Measurements from ENCODE around the gene JAZF1. TPM values are rescaled to one million over a fixed set of nuclear protein-coding genes. Genes with fewer than 3 reads are reported as not detected.

Gene JAZF1
- total and polyA plus RNA-seq, 2 of the 8 experiments (the other 6 are each of a cell fraction or from before 2014, with no cell fraction given) = 2.6 to 21.8 TPM

DNA sequence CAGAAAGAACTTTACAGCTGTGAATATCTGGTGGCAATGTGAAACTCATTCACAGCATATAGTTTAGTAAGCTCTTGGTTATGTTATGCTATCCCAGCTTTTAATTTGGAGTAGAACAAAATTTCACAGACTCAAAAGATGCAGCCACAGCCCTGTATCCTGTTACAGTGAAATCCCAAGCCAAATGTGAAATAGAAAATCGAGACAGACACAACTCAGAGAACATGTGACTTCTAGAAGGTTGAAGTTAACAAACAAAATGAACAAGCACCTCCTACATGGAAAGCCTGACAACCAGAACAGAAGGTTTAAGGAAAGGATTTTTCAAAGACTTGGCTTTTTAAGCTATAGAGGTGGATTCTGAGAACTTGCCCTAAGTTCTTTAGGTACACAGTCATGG is 39.6 kb downstream of the JAZF1 start:
- no peaks in the 10 kb centered on the region for H4K20me1 ChIP-seq (replicated peaks in 1 of 2; ENCODE audit: control insufficient read depth in 1 of 2, insufficient read depth in 2 of 2, low read length in 2 of 2)
- no peak overlapping the region for H3K4ac ChIP-seq (replicated peaks; ENCODE audit: insufficient read length, low read depth, low read length)
- H3K23ac ChIP-seq (ENCODE audit: insufficient read length) = no peak overlapping the region
- H2AFZ ChIP-seq (ENCODE audit: low read length) = no peak overlapping the region
- H2BK5ac ChIP-seq (ENCODE audit: low read depth, low read length) = no peak overlapping the region
- no peaks in the 10 kb centered on the region for H3K23me2 ChIP-seq (ENCODE audit: low read depth, low read length)
- H3K9me3 ChIP-seq (ENCODE audit: insufficient read depth in 2 of 2, low read depth in 1 of 2, low read length in 1 of 2) = no peaks in the 10 kb centered on the region
- no peak overlapping the region for H3K9ac ChIP-seq (replicated peaks in 1 of 4; ENCODE audit: extremely low read depth in 1 of 4, low read depth in 3 of 4, low read length in 3 of 4)
- H3K18ac ChIP-seq (ENCODE audit: extremely low read depth, low read length) = no peak overlapping the region
- no peak overlapping the region for H3K27ac ChIP-seq (ENCODE audit: low read depth, low read length)
- no peak overlapping the region for H4K8ac ChIP-seq (ENCODE audit: extremely low read depth, insufficient read depth, low read length)
- no peak overlapping the region for H3K56ac ChIP-seq (replicated peaks; ENCODE audit: insufficient read length, low read depth, low read length)
- H4K5ac ChIP-seq (ENCODE audit: insufficient read length, low read depth, low read length) = no peak overlapping the region
- no peak overlapping the region for H2BK20ac ChIP-seq (ENCODE audit: low read length)
- no peaks in the 10 kb centered on the region; a peak in 1 of 8 replicates for H3K36me3 ChIP-seq (ENCODE audit: control insufficient read depth in 2 of 4, insufficient read depth in 4 of 4, low read length in 3 of 4)
- no peak overlapping the region for H4K91ac ChIP-seq (replicated peaks; ENCODE audit: insufficient read length, low read length)
- no peak overlapping the region for H3K4me2 ChIP-seq (ENCODE audit: insufficient read depth in 1 of 2, low read depth in 2 of 2, low read length in 2 of 2)
- H3K14ac ChIP-seq (ENCODE audit: insufficient read length) = no peak overlapping the region
- DNase-seq (ENCODE audit: low read depth in 1 of 2, low spot score in 2 of 2) (no peak), FAIRE-seq (no peak)
- no peaks in the 10 kb centered on the region; a peak in 1 of 4 replicates for H3K79me2 ChIP-seq (ENCODE audit: control insufficient read depth in 1 of 2, insufficient read depth in 2 of 2, low read length in 2 of 2)
- CTCF ChIA-PET (ENCODE audit: partially characterized antibody) = no interaction called here
- no peak overlapping the region for H2BK12ac ChIP-seq (ENCODE audit: low read depth, low read length)
- H2BK15ac ChIP-seq (ENCODE audit: low read length) = no peak overlapping the region
- no peak overlapping the region for H2BK120ac ChIP-seq (replicated peaks; ENCODE audit: low read depth, low read length)
- H3K79me1 ChIP-seq (ENCODE audit: low read depth, low read length) = peaks cover 5% of the 10 kb centered on the region; the same call in 1 of the 2 replicates
- H3K4me1 ChIP-seq (replicated peaks in 1 of 4; ENCODE audit: control insufficient read depth in 3 of 4, insufficient read depth in 4 of 4, low read length in 3 of 4) = peaks cover 0 to 4% (median 0%) of the 10 kb centered on the region in 4 experiments; a peak in 2 of 7 replicates
- POLR2A ChIA-PET (ENCODE audit: partially characterized antibody) = no interaction called here
- no peak overlapping the region for H3K4me3 ChIP-seq (ENCODE audit: extremely low read depth in 1 of 4, insufficient read depth in 2 of 4, low read depth in 3 of 4, low read length in 4 of 4)
- 88% methylated on average over 1 of the region's 1 CpG; no CpG with 5 or more reads in 1 of the 2 experiments for WGBS, 2 experiments (ENCODE audit: extremely low coverage in 1 of 2, insufficient coverage in 1 of 2, insufficient read length in 1 of 2, insufficient replicate concordance in 2 of 2, low coverage in 1 of 2, low lambda C conversion rate in 2 of 2, missing lambda C conversion rate in 1 of 2)
- H2AK5ac ChIP-seq (ENCODE audit: low read depth, low read length) = no peak overlapping the region
- H3K27me3 ChIP-seq (replicated peaks in 1 of 4; ENCODE audit: control insufficient read depth in 3 of 4, extremely low read depth in 1 of 4, insufficient read depth in 3 of 4, low read length in 3 of 4) = no peaks in the 10 kb centered on the region
- TF ChIP-seq PHF8 (conservative IDR thresholded peaks at IDR 0.05; ENCODE audit: low read depth, low read length) (no peak), SIX5 (IDR thresholded peaks at IDR 0.05; ENCODE audit: low read depth, low read length) (no peak), CREB1 (IDR thresholded peaks at IDR 0.05) (no peak), SIN3A (conservative IDR thresholded peaks at IDR 0.05 in 1 of 2, IDR thresholded peaks at IDR 0.05 in 1 of 2; ENCODE audit: low read depth in 1 of 2, low read length in 2 of 2) (no peak), EP300 (IDR thresholded peaks at IDR 0.05; ENCODE audit: borderline replicate concordance in 1 of 2, low read depth in 2 of 2, low read length in 2 of 2) (no peak), KDM1A (IDR thresholded peaks at IDR 0.05; ENCODE audit: borderline replicate concordance, low read length) (no peak), FOSL1 (IDR thresholded peaks at IDR 0.05; ENCODE audit: insufficient read depth, low read depth, low read length) (no peak), POU5F1 (IDR thresholded peaks at IDR 0.05; ENCODE audit: low read depth, low read length) (no peak), SP1 (IDR thresholded peaks at IDR 0.05; ENCODE audit: low read depth, low read length) (no peak), TBP (IDR thresholded peaks at IDR 0.05; ENCODE audit: low read depth, low read length) (no peak)
- TF ChIP-seq, protein P1, sequence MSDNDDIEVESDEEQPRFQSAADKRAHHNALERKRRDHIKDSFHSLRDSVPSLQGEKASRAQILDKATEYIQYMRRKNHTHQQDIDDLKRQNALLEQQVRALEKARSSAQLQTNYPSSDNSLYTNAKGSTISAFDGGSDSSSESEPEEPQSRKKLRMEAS (IDR thresholded peaks at IDR 0.05) = no peak
- TF ChIP-seq, protein P2, sequence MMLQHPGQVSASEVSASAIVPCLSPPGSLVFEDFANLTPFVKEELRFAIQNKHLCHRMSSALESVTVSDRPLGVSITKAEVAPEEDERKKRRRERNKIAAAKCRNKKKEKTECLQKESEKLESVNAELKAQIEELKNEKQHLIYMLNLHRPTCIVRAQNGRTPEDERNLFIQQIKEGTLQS (IDR thresholded peaks at IDR 0.05; ENCODE audit: insufficient read depth, low read depth, low read length) = no peak
- TF ChIP-seq, protein P3, sequence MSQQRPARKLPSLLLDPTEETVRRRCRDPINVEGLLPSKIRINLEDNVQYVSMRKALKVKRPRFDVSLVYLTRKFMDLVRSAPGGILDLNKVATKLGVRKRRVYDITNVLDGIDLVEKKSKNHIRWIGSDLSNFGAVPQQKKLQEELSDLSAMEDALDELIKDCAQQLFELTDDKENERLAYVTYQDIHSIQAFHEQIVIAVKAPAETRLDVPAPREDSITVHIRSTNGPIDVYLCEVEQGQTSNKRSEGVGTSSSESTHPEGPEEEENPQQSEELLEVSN (IDR thresholded peaks at IDR 0.05) = no peak

All from H1 (cell line).